ENCODE data around the gene EMP1.

DNA sequence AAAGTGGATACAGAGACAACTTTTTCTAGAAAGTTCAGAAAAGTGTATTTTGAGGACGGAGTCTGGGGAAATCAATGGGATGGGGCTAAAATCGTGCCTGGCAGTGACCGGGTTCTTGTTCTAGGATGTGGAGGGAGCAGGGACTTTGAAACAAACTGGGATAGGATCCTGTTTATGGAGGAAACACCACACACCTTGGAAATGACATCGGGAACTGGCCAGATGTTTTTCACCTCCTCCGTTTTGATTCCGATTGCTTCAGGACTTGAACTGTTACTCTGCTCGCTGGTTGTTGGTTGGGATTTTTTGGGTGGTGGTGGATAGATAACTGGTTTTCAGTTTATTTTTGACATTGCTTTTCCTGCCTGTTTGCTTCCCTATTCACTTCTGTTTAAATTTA, 506 bp downstream of the EMP1 start:
- TF ChIP-seq, protein P1, sequence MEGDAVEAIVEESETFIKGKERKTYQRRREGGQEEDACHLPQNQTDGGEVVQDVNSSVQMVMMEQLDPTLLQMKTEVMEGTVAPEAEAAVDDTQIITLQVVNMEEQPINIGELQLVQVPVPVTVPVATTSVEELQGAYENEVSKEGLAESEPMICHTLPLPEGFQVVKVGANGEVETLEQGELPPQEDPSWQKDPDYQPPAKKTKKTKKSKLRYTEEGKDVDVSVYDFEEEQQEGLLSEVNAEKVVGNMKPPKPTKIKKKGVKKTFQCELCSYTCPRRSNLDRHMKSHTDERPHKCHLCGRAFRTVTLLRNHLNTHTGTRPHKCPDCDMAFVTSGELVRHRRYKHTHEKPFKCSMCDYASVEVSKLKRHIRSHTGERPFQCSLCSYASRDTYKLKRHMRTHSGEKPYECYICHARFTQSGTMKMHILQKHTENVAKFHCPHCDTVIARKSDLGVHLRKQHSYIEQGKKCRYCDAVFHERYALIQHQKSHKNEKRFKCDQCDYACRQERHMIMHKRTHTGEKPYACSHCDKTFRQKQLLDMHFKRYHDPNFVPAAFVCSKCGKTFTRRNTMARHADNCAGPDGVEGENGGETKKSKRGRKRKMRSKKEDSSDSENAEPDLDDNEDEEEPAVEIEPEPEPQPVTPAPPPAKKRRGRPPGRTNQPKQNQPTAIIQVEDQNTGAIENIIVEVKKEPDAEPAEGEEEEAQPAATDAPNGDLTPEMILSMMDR (IDR thresholded peaks at IDR 0.05) = no peak
- TF ChIP-seq POLR2AphosphoS5 (IDR thresholded peaks at IDR 0.05; ENCODE audit: low read depth, low read length) (no peak), SIN3A (IDR thresholded peaks at IDR 0.05; ENCODE audit: borderline replicate concordance, insufficient read depth, low read depth, low read length) (no peak), TCF7L2 (IDR thresholded peaks at IDR 0.05; ENCODE audit: low read depth, low read length) (no peak)
